PC-3 (cell line): ENCODE results near the gene SNRNP27. TPM values are rescaled to one million over a fixed set of nuclear protein-coding genes. Genes with fewer than 3 reads are reported as not detected.

Source experiments
- ATAC-seq: fragments of 200-7000 bp; cut with Tn5 transposase; 2 replicates; pipeline ENCODE4 v1.9.1; 2020; ENCODE audit warnings: mild to moderate bottlenecking, moderate library complexity
- BruUV-seq: library from RNA; stranded (reverse); fragments of 400-500 nt; replicated peaks from 2 replicates; lab custom pipeline; 2021; lab: Mats Ljungman, UMichigan
- CTCF ChIA-PET: fragments of 300-600 bp; sonication (Branson Sonifier 250); formaldehyde crosslinking; loops from one replicate; lab custom pipeline; 2022; ENCODE audit warnings: antibody characterized with exemption; lab: Charles Lee
- POLR2A ChIA-PET: fragments of 300-600 bp; sonication (Branson Sonifier 250); formaldehyde crosslinking; loops from one replicate; lab custom pipeline; 2022; ENCODE audit warnings: antibody characterized with exemption; ENCODE audit not compliant: unreplicated experiment; lab: Charles Lee
- DNase-seq: peaks from one replicate; pipeline ENCODE4 v3.0.0-alpha.2; 2015
- H2AFZ ChIP-seq: fragments of 300-600 bp; sonication (generic); 2 replicates; pipeline ENCODE4 v1.6.0; 2016; ENCODE audit warnings: antibody characterized with exemption, low read length
- H3F3A ChIP-seq: fragments of 300-600 bp; sonication (generic); one replicate; pipeline ENCODE4 v1.6.0; 2017; ENCODE audit warnings: antibody characterized with exemption, low read length, control low read depth, mild to moderate bottlenecking; ENCODE audit not compliant: unreplicated experiment
- H3K27ac ChIP-seq: fragments of 300-600 bp; sonication (generic); 2 replicates; pipeline ENCODE4 v1.5.1; 2016; ENCODE audit warnings: mild to moderate bottlenecking, low read length
- H3K27me3 ChIP-seq: fragments of 300-600 bp; sonication (generic); 2 replicates; pipeline ENCODE4 v1.6.1; 2016; ENCODE audit warnings: low read length, mixed read lengths
- H3K36me3 ChIP-seq: fragments of 300-600 bp; sonication (generic); 2 replicates; pipeline ENCODE4 v1.6.1; 2016; ENCODE audit warnings: low read depth, mixed run types, low read length, mixed read lengths
- H3K4me1 ChIP-seq: fragments of 300-600 bp; sonication (generic); 2 replicates; pipeline ENCODE4 v1.5.1; 2016; ENCODE audit warnings: low read length; ENCODE audit not compliant: insufficient read depth
- H3K4me2 ChIP-seq: fragments of 300-600 bp; sonication (generic); 2 replicates; pipeline ENCODE4 v1.6.0; 2016; ENCODE audit warnings: low read length
- H3K4me3 ChIP-seq: fragments of 300-600 bp; sonication (generic); 2 replicates; pipeline ENCODE4 v1.5.1; 2016; ENCODE audit warnings: mild to moderate bottlenecking, low read length, mixed read lengths
- H3K79me2 ChIP-seq: fragments of 300-600 bp; sonication (generic); 2 replicates; pipeline ENCODE4 v1.6.1; 2017; ENCODE audit warnings: low read length, mixed read lengths
- H3K9ac ChIP-seq: fragments of 300-600 bp; sonication (generic); 2 replicates; pipeline ENCODE4 v1.6.0; 2016; ENCODE audit warnings: mild to moderate bottlenecking, low read length
- H3K9me2 ChIP-seq: fragments of 300-600 bp; sonication (generic); replicated peaks from 2 replicates; pipeline ENCODE4 v1.6.1; 2016; ENCODE audit warnings: mixed run types, low read length, mixed read lengths
- H3K9me3 ChIP-seq: fragments of 300-600 bp; sonication (generic); 2 replicates; pipeline ENCODE4 v1.6.1; 2016; ENCODE audit warnings: low read length, mixed read lengths
- H4K20me1 ChIP-seq: fragments of 300-600 bp; sonication (generic); 2 replicates; pipeline ENCODE4 v1.6.1; 2016; ENCODE audit warnings: low read length, mixed read lengths
- EZH2 ChIP-seq: fragments of 300-600 bp; sonication (generic); IDR thresholded peaks from one replicate; pipeline ENCODE4 v1.6.1; 2017; ENCODE audit warnings: antibody characterized with exemption, mild to moderate bottlenecking, low read length; ENCODE audit not compliant: unreplicated experiment
- EZH2phosphoT487 ChIP-seq: fragments of 300-600 bp; sonication (generic); IDR thresholded peaks from 2 replicates; pipeline ENCODE4 v1.6.1; 2018; ENCODE audit warnings: mild to moderate bottlenecking, antibody characterized with exemption, low read length, borderline replicate concordance
- intact Hi-C: fragments of 100-400 bp; cut with micrococcal nuclease; formaldehyde crosslinking; loops from 2 replicates; pipeline ENCODE4 v1.9.0; 2023
- total RNA-seq: library from RNA; depleted of rRNA; stranded (reverse); fragments of >200 nt; gene quantifications from 2 replicates; pipeline ENCODE4 v1.2.3, GENCODE V29; 2014; rRNA removed
- TF ChIP-seq, protein P1 (sequence below): fragments of 300-600 bp; sonication (generic); conservative IDR thresholded peaks from 2 replicates; pipeline ENCODE4 v1.5.1; 2017; ENCODE audit warnings: antibody characterized with exemption, low read depth, mild to moderate bottlenecking, low read length

Gene SNRNP27
- total RNA-seq, 1 experiment from 2014 or later, result 44.1 TPM

DNA sequence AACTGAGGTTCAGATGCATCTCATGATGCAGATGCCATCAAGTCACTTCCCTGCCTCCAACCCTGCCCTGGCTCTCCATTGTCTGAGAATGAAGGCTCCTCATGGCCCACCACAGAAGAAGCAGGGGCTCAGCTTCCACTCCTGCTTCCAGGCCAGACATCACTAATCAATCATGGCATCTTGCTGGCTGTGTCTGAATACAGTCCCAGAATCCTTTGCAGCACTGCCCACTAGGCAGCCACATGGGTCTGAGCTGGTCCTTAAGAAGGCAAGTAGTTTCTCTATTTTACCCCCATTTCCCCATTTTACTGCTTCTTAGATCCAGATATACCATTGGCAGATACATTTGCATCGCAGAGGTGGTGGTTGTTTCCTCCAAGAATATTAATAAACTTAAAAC is 60.3 kb downstream of the SNRNP27 start:
- BruUV-seq, result no TSS peak
- intact Hi-C loops, result no loop called here
- H3K36me3 ChIP-seq, result no peaks in the 10 kb centered on the region
- no peaks in the 10 kb centered on the region for H3K4me1 ChIP-seq
- ChIA-PET CTCF (no interaction called here), POLR2A (no interaction called here)
- ATAC-seq, result no peak
- no peak for DNase-seq
- no peaks in the 10 kb centered on the region for H3K27me3 ChIP-seq
- no peak overlapping the region for H3K27ac ChIP-seq
- no peaks in the 10 kb centered on the region for H3K79me2 ChIP-seq
- no peaks in the 10 kb centered on the region for H4K20me1 ChIP-seq
- H2AFZ ChIP-seq, result no peak overlapping the region
- no peak for TF ChIP-seq EZH2
- TF ChIP-seq, protein P1, sequence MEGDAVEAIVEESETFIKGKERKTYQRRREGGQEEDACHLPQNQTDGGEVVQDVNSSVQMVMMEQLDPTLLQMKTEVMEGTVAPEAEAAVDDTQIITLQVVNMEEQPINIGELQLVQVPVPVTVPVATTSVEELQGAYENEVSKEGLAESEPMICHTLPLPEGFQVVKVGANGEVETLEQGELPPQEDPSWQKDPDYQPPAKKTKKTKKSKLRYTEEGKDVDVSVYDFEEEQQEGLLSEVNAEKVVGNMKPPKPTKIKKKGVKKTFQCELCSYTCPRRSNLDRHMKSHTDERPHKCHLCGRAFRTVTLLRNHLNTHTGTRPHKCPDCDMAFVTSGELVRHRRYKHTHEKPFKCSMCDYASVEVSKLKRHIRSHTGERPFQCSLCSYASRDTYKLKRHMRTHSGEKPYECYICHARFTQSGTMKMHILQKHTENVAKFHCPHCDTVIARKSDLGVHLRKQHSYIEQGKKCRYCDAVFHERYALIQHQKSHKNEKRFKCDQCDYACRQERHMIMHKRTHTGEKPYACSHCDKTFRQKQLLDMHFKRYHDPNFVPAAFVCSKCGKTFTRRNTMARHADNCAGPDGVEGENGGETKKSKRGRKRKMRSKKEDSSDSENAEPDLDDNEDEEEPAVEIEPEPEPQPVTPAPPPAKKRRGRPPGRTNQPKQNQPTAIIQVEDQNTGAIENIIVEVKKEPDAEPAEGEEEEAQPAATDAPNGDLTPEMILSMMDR, result no peak
- TF ChIP-seq EZH2phosphoT487, result no peak
- no peak overlapping the region for H3K4me3 ChIP-seq
- no peak overlapping the region for H3K9ac ChIP-seq
- no peaks in the 10 kb centered on the region for H3K9me2 ChIP-seq
- no peaks in the 10 kb centered on the region for H3K9me3 ChIP-seq
- H3F3A ChIP-seq, result no peaks in the 10 kb centered on the region
- no peak overlapping the region for H3K4me2 ChIP-seq

Other genes starting within 250 kb of the SNRNP27 start
- gene ANXA4, start 151.8 kb upstream of the SNRNP27 start, total RNA-seq, result 43.3 and 51.1 TPM in 2 replicates
- gene GMCL1, start 64.3 kb upstream of the SNRNP27 start, total RNA-seq, result 12.7 TPM in 2 replicates
- gene MXD1, start 21.2 kb downstream of the SNRNP27 start, total RNA-seq, result 6.8 and 7.0 TPM in 2 replicates
- 0.12 TPM in 1 of 2 replicates, not detected in the other for gene ASPRV1, start 67.7 kb downstream of the SNRNP27 start, total RNA-seq
- 39.2 and 59.7 TPM in 2 replicates for gene PCBP1, start 193.5 kb downstream of the SNRNP27 start, total RNA-seq